ENCODE measurements around the gene DERL3.
"Not testable (repeated sequence)": the region's sequence is repeated elsewhere in the genome, so short reads cannot be mapped to it uniquely, and the experiment has no call there.

The DERL3 gene

DNA sequence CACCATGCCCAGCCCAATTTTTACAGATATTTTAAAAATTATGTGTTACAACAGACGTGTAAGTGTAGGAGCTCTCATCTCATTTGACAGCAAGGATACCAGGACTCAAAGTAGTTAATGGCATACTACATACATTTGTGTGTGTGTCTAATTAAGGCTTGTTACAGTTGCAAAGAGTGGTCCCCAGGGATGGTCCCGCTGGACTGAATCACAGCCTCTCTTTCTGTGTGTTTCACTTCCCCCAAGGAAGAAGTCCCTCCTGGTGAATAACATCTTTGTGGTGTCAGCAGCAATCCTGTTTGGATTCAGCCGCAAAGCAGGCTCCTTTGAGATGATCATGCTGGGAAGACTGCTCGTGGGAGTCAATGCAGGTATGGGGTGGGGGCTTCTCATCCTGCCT is 36.1 kb upstream of the DERL3 start:
- no peak for DNase-seq (ENCODE audit: low read depth)
- no peak for TF ChIP-seq CTCF (IDR thresholded peaks at IDR 0.05; ENCODE audit: low read length, missing control alignments)
- no peak overlapping the region for H3K4me3 ChIP-seq (replicated peaks; ENCODE audit: low read depth, low read length)

GRCh38 chr22:23868580-23868979 is 29.8 kb upstream of the DERL3 start:
- TF ChIP-seq CTCF (IDR thresholded peaks at IDR 0.05; ENCODE audit: low read length, missing control alignments), result no peak
- H3K4me3 ChIP-seq (replicated peaks; ENCODE audit: low read depth, low read length), result no peak overlapping the region

DNA sequence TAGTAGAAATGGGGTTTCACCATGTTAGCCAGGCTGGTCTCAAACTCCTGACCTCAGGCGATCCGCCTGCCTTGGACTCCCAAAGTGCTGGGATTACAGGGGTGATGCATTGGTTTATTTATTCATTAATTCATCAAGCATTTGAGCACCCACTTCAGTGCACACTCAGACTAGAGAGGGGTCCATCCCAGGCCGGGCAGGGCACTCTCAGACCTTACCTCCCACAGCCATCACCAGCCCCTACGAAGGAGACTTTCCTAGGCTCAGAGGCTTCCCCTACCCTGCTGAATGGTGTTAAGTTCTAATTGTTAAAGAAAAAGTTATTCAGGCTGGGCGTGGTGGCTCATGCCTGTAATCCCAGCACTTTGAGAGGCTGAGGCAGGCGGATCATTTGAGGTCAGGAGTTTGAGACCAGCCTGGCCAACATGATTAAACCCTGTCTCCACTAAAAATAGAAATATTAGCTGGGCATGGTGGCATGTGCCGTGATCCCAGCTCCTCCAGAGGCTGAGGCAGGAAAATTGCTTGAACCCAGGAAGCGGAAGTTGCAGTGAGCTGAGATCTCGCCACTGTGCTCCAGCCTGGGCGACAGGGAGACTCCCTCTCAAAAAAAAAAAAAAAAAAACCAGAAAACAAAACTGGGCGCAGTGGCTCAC is 25.8 kb upstream of the DERL3 start:
- not testable (repeated sequence) for DNase-seq (ENCODE audit: low read depth)

More at GRCh38 chr22:23868580-23868979, 29.8 kb upstream of the DERL3 start:
- no peak for DNase-seq (ENCODE audit: low read depth)

GRCh38 chr22:23862103-23862502 is 23.3 kb upstream of the DERL3 start:
- peak; percentile 71 for DNase-seq (ENCODE audit: low read depth)
- H3K4me3 ChIP-seq (replicated peaks; ENCODE audit: low read depth, low read length), result no peak overlapping the region
- TF ChIP-seq CTCF (IDR thresholded peaks at IDR 0.05; ENCODE audit: low read length, missing control alignments), result peak; percentile 84

More for the DNA sequence above, 25.8 kb upstream of the DERL3 start:
- not testable (repeated sequence) for H3K4me3 ChIP-seq (replicated peaks; ENCODE audit: low read depth, low read length)

DNA sequence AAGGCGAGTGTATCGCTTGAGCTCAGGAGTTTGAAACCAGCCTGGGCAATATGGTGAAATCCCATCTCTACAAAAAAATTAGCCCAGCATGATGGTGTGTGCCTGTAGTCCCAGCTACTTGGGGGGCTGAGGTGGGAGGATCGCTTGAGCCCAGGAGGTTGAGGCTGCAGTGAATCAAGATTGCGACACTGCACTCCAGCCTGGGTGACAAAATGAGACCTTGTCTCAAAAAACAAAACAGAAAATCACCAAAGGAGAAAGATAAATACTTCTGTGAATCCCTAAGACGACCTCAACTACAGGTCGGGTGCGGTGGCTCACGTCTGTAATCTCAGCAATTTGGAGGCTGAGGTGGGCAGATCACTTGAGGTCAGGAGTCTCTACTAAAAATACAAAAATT is 21.4 kb upstream of the DERL3 start:
- H3K4me3 ChIP-seq (replicated peaks; ENCODE audit: low read depth, low read length); DNase-seq (ENCODE audit: low read depth): not testable (repeated sequence)

GRCh38 chr22:23859201-23859600 is 20.4 kb upstream of the DERL3 start:
- no peak for DNase-seq (ENCODE audit: low read depth)
- no peak for TF ChIP-seq CTCF (IDR thresholded peaks at IDR 0.05; ENCODE audit: low read length, missing control alignments)
- H3K4me3 ChIP-seq (replicated peaks; ENCODE audit: low read depth, low read length), result no peak overlapping the region

DNA sequence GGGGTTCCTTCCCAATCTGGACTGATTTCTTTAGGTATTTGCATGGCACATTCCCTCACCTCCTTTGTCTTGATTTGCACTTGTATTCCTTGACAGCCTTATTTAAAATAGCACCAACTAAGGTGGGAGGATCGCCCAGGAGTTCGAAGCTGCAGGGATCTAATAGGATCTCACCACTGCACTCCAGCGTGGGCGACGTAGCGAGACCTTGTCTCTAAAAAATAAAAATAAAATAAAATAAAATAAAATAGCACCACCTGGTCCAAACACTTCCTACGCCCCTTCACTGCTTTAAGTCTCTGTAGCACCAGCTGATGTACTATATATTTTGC is 19.6 kb upstream of the DERL3 start:
- H3K4me3 ChIP-seq (replicated peaks; ENCODE audit: low read depth, low read length), result peak overlapping the region; percentile 66
- no peak for DNase-seq (ENCODE audit: low read depth)
- TF ChIP-seq CTCF (IDR thresholded peaks at IDR 0.05; ENCODE audit: low read length, missing control alignments), result no peak

DNA sequence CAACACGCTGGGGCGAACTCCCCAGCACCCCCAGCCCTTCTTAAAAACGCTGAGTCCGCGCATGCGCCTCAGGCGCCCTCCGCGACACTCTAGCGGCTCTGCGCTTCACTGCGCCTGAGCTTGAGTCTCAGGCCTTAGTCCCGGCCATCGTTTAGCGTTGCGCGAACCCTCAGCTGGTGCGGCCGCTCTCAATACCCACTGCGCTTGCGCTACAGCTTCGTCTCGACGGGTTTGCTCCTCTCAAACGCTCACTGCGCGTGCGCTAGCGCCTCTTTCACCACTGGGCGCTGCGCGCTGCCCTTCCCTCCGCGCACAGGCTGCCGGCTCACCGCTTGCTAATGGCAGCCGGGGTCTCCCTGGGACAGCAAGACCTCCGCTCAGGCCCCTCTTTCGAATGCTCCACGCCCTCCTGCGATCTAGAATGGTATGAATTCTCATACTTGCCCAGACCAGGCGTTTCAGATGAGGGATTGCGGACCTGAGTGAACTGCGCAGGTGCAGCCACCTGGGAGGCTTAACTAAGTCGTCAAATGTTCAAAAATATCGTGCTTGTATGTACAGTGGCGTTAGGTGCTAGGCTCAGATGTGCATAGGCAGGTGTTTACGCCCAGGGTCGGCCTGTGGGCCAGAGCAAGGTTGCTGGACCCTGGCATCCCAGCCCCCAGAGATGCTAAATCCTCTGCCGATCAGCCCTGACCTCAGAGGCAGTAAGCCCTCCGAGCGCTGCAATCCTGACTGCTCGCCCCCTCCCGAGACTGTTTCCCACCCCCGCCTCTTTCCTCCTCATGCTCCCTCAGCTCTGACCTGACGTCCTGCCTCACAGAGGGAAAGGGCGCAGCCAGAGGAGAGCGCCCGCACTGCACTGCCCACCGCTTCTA is 19.0 kb upstream of the DERL3 start, which contains the start of gene SLC2A11:
TSS of gene SLC2A11 (plus strand) at position 270 of the 878 bp plus-strand sequence. CDS start at position 395, 125 bp downstream.
- peak; percentile 98 for DNase-seq (ENCODE audit: low read depth)
- peak; percentile 27 for TF ChIP-seq CTCF (IDR thresholded peaks at IDR 0.05; ENCODE audit: low read length, missing control alignments)
- H3K4me3 ChIP-seq (replicated peaks; ENCODE audit: low read depth, low read length), result peak within 1 kb of the TSS; percentile 66

Measured in fibroblast of pulmonary artery (primary cell).